ENCODE data around the gene ZC3HAV1.

DNA sequence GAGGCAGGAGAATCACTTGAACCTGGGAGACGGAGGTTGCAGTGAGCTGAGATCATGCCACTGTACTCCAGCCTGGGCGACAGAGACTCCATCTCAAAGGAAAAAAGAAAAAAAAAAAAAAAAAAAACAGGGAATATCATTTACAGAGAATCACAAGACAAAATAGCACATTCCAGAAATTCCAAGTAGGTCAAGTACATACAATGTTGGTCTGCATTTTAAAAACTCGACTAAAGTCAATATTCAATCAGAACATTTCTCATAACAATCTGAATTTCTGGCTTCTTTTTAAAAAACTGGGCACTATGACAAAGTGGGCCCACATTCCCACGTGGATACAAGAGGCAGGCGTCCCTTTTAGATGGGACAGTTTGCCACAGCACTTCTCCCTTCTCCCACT is 86.4 kb downstream of the ZC3HAV1 start:
- TF ChIP-seq, protein P1, sequence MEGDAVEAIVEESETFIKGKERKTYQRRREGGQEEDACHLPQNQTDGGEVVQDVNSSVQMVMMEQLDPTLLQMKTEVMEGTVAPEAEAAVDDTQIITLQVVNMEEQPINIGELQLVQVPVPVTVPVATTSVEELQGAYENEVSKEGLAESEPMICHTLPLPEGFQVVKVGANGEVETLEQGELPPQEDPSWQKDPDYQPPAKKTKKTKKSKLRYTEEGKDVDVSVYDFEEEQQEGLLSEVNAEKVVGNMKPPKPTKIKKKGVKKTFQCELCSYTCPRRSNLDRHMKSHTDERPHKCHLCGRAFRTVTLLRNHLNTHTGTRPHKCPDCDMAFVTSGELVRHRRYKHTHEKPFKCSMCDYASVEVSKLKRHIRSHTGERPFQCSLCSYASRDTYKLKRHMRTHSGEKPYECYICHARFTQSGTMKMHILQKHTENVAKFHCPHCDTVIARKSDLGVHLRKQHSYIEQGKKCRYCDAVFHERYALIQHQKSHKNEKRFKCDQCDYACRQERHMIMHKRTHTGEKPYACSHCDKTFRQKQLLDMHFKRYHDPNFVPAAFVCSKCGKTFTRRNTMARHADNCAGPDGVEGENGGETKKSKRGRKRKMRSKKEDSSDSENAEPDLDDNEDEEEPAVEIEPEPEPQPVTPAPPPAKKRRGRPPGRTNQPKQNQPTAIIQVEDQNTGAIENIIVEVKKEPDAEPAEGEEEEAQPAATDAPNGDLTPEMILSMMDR (conservative IDR thresholded peaks at IDR 0.05) = no peak
- TF ChIP-seq ZFX (IDR thresholded peaks at IDR 0.05) = no peak
